Adipocyte (in vitro differentiated cells): ENCODE data around the gene CD79A.

Source experiments
- DNase-seq: peaks from one replicate; pipeline ENCODE4 v3.0.0-alpha.2; 2015; ENCODE audit warnings: low read depth
- H3K27me3 ChIP-seq: replicated peaks from 2 replicates; pipeline ENCODE4 v1.7.0; 2013; ENCODE audit warnings: mild to moderate bottlenecking, low read length, moderate library complexity; ENCODE audit not compliant: control insufficient read depth, insufficient read depth
- H3K36me3 ChIP-seq: 2 replicates; pipeline ENCODE4 v1.7.0; 2013; ENCODE audit warnings: low read length, mild to moderate bottlenecking, moderate library complexity; ENCODE audit not compliant: control insufficient read depth, insufficient read depth, severe bottlenecking
- H3K4me1 ChIP-seq: 2 replicates; pipeline ENCODE4 v1.7.0; 2013; ENCODE audit warnings: mild to moderate bottlenecking, low read length, moderate library complexity; ENCODE audit not compliant: control insufficient read depth, insufficient read depth
- H3K4me3 ChIP-seq: 2 replicates; pipeline ENCODE4 v1.7.0; 2013; ENCODE audit warnings: mild to moderate bottlenecking, low read length, moderate library complexity
- H3K9ac ChIP-seq: 2 replicates; pipeline ENCODE4 v1.7.0; 2013; ENCODE audit warnings: mild to moderate bottlenecking, low read length, moderate library complexity
- H3K9me3 ChIP-seq: 2 replicates; pipeline ENCODE4 v1.7.0; 2013; ENCODE audit warnings: mild to moderate bottlenecking, low read length, moderate library complexity; ENCODE audit not compliant: control insufficient read depth

The CD79A gene

GRCh38 chr19:41918095-41918494 is 41.0 kb downstream of the CD79A start:
- no peaks in the 10 kb centered on the region for H3K36me3 ChIP-seq
- no peak overlapping the region for H3K4me3 ChIP-seq
- no peaks in the 10 kb centered on the region for H3K9me3 ChIP-seq
- H3K4me1 ChIP-seq: no peaks in the 10 kb centered on the region
- H3K27me3 ChIP-seq: peaks cover 61% of the 10 kb centered on the region
- no peak for DNase-seq
- H3K9ac ChIP-seq: no peak overlapping the region

GRCh38 chr19:41918653-41919244 is 41.7 kb downstream of the CD79A start:
- H3K27me3 ChIP-seq: peaks cover 61% of the 10 kb centered on the region
- no peak for DNase-seq
- H3K4me3 ChIP-seq: no peak overlapping the region

GRCh38 chr19:41919948-41920712 is 43.1 kb downstream of the CD79A start:
- Histone ChIP-seq H3K4me1 (no peaks in the 10 kb centered on the region), H3K4me3 (no peak overlapping the region), H3K27me3 (peaks cover 65% of the 10 kb centered on the region), H3K9me3 (no peaks in the 10 kb centered on the region), H3K36me3 (no peaks in the 10 kb centered on the region), H3K9ac (no peak overlapping the region)
- no peak for DNase-seq

More at GRCh38 chr19:41918653-41919244, 41.7 kb downstream of the CD79A start:
- Histone ChIP-seq H3K9me3 (no peaks in the 10 kb centered on the region), H3K9ac (no peak overlapping the region), H3K4me1 (no peaks in the 10 kb centered on the region), H3K36me3 (no peaks in the 10 kb centered on the region)

- H3K4me3 ChIP-seq: no peak overlapping the region
- H3K9ac ChIP-seq: no peak overlapping the region
- no peaks in the 10 kb centered on the region for H3K36me3 ChIP-seq
- no peaks in the 10 kb centered on the region for H3K4me1 ChIP-seq
- no peaks in the 10 kb centered on the region for H3K9me3 ChIP-seq
- no peak for DNase-seq
- peaks cover 67% of the 10 kb centered on the region for H3K27me3 ChIP-seq
These were observed 44.0 kb downstream of the CD79A start for GRCh38 chr19:41920882-41921576.

- Histone ChIP-seq H3K9me3 (no peaks in the 10 kb centered on the region), H3K4me1 (no peaks in the 10 kb centered on the region), H3K4me3 (no peak overlapping the region), H3K9ac (no peak overlapping the region), H3K36me3 (no peaks in the 10 kb centered on the region), H3K27me3 (peaks cover 65% of the 10 kb centered on the region)
- no peak for DNase-seq
These were observed 44.8 kb downstream of the CD79A start for GRCh38 chr19:41921577-41922576.

GRCh38 chr19:41922585-41922984 is 45.5 kb downstream of the CD79A start:
- H3K27me3 ChIP-seq: peaks cover 67% of the 10 kb centered on the region
- no peaks in the 10 kb centered on the region for H3K4me1 ChIP-seq
- H3K9ac ChIP-seq: no peak overlapping the region
- DNase-seq: no peak
- H3K4me3 ChIP-seq: no peak overlapping the region
- H3K36me3 ChIP-seq: no peaks in the 10 kb centered on the region
- no peaks in the 10 kb centered on the region for H3K9me3 ChIP-seq

GRCh38 chr19:41923045-41923788 is 46.1 kb downstream of the CD79A start:
- no peak overlapping the region for H3K9ac ChIP-seq
- DNase-seq: no peak
- no peaks in the 10 kb centered on the region for H3K9me3 ChIP-seq
- H3K36me3 ChIP-seq: no peaks in the 10 kb centered on the region
- no peak overlapping the region for H3K4me3 ChIP-seq
- peaks cover 61% of the 10 kb centered on the region for H3K27me3 ChIP-seq
- H3K4me1 ChIP-seq: no peaks in the 10 kb centered on the region

GRCh38 chr19:41924151-41925145 is 47.4 kb downstream of the CD79A start:
- DNase-seq: no peak
- no peaks in the 10 kb centered on the region for H3K4me1 ChIP-seq
- no peaks in the 10 kb centered on the region for H3K36me3 ChIP-seq
- H3K4me3 ChIP-seq: no peak overlapping the region
- H3K9ac ChIP-seq: no peak overlapping the region
- H3K9me3 ChIP-seq: no peaks in the 10 kb centered on the region
- peaks cover 56% of the 10 kb centered on the region for H3K27me3 ChIP-seq

- no peaks in the 10 kb centered on the region for H3K36me3 ChIP-seq
- no peak overlapping the region for H3K9ac ChIP-seq
- no peak overlapping the region for H3K4me3 ChIP-seq
- no peak for DNase-seq
- H3K9me3 ChIP-seq: no peaks in the 10 kb centered on the region
- H3K27me3 ChIP-seq: peaks cover 60% of the 10 kb centered on the region
- no peaks in the 10 kb centered on the region for H3K4me1 ChIP-seq
These were observed 48.3 kb downstream of the CD79A start for GRCh38 chr19:41925208-41926003.
